Mesothelial cell of epicardium (in vitro differentiated cells): ENCODE results near the gene HES6. TPM values are rescaled to one million over a fixed set of nuclear protein-coding genes. Genes with fewer than 3 reads are reported as not detected.
A peak's percentile ranks its signal among the peaks of the same experiment; 100 is the strongest.

Source experiments
- DNase-seq, 2 experiments: peaks; one replicate each; pipeline ENCODE4 v3.0.0; 2021; ENCODE audit warnings: low spot score in 2 of 2; ENCODE audit not compliant: unreplicated experiment in 2 of 2
- H3K27ac Mint-ChIP-seq: 2 replicates; pipeline ENCODE4 v1.8.0; 2021; ENCODE audit warnings: mixed read lengths
- H3K27me3 Mint-ChIP-seq: 2 replicates; pipeline ENCODE4 v1.8.0; 2021; ENCODE audit warnings: low read depth, mixed read lengths
- H3K36me3 Mint-ChIP-seq: 2 replicates; pipeline ENCODE4 v1.8.0; 2021; ENCODE audit warnings: mixed read lengths
- H3K4me1 Mint-ChIP-seq: 2 replicates; pipeline ENCODE4 v1.8.0; 2021; ENCODE audit warnings: mixed read lengths
- H3K4me3 Mint-ChIP-seq: 2 replicates; pipeline ENCODE4 v1.8.0; 2021; ENCODE audit warnings: mild to moderate bottlenecking, moderate library complexity, mixed read lengths
- H3K9me3 Mint-ChIP-seq: 2 replicates; pipeline ENCODE4 v1.8.0; 2021; ENCODE audit warnings: mixed read lengths
- total RNA-seq: library from RNA; stranded (reverse); gene quantifications from 3 replicates; pipeline ENCODE4 v1.2.1, GENCODE V29; 2021
- TF ChIP-seq, protein P1 (sequence below): fragments of 200-600 bp; sonication (generic); IDR thresholded peaks from one replicate; pipeline ENCODE4 v1.5.0; 2021; ENCODE audit warnings: antibody characterized with exemption; ENCODE audit not compliant: unreplicated experiment

Gene HES6
- total RNA-seq, 1 donor from 2014 or later: 4.2 TPM

- TF ChIP-seq, protein P1, sequence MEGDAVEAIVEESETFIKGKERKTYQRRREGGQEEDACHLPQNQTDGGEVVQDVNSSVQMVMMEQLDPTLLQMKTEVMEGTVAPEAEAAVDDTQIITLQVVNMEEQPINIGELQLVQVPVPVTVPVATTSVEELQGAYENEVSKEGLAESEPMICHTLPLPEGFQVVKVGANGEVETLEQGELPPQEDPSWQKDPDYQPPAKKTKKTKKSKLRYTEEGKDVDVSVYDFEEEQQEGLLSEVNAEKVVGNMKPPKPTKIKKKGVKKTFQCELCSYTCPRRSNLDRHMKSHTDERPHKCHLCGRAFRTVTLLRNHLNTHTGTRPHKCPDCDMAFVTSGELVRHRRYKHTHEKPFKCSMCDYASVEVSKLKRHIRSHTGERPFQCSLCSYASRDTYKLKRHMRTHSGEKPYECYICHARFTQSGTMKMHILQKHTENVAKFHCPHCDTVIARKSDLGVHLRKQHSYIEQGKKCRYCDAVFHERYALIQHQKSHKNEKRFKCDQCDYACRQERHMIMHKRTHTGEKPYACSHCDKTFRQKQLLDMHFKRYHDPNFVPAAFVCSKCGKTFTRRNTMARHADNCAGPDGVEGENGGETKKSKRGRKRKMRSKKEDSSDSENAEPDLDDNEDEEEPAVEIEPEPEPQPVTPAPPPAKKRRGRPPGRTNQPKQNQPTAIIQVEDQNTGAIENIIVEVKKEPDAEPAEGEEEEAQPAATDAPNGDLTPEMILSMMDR: no peak
- H3K4me1 Mint-ChIP-seq: peaks cover 10% of the 10 kb centered on the region
- no peak for DNase-seq
- H3K9me3 Mint-ChIP-seq: no peaks in the 10 kb centered on the region
- no peaks in the 10 kb centered on the region for H3K27me3 Mint-ChIP-seq
- peaks cover 25% of the 10 kb centered on the region for H3K36me3 Mint-ChIP-seq
- no peak overlapping the region for H3K27ac Mint-ChIP-seq
- H3K4me3 Mint-ChIP-seq: no peak overlapping the region
Observed at GRCh38 chr2:238257786-238258700, 18.2 kb upstream of the HES6 start.

- H3K27me3 Mint-ChIP-seq: no peaks in the 10 kb centered on the region
- H3K36me3 Mint-ChIP-seq: peaks cover 25% of the 10 kb centered on the region
- H3K4me1 Mint-ChIP-seq: peaks cover 10% of the 10 kb centered on the region
- H3K27ac Mint-ChIP-seq: no peak overlapping the region
- peak; percentile 52 to 76 for DNase-seq
- TF ChIP-seq, protein P1: peak; percentile 89
- no peak overlapping the region for H3K4me3 Mint-ChIP-seq
- H3K9me3 Mint-ChIP-seq: no peaks in the 10 kb centered on the region
Observed at GRCh38 chr2:238256594-238257104, 16.8 kb upstream of the HES6 start.

- Mint-ChIP-seq H3K36me3 (peaks cover 25% of the 10 kb centered on the region), H3K27ac (no peak overlapping the region), H3K4me1 (peaks cover 8% of the 10 kb centered on the region), H3K4me3 (no peak overlapping the region), H3K27me3 (no peaks in the 10 kb centered on the region), H3K9me3 (no peaks in the 10 kb centered on the region)
- TF ChIP-seq, protein P1: no peak
- DNase-seq: no peak
Observed at GRCh38 chr2:238256111-238256510, 16.3 kb upstream of the HES6 start.

- Mint-ChIP-seq H3K4me1 (peaks cover 3% of the 10 kb centered on the region), H3K9me3 (no peaks in the 10 kb centered on the region), H3K27me3 (no peaks in the 10 kb centered on the region), H3K36me3 (peaks cover 25% of the 10 kb centered on the region), H3K27ac (no peak overlapping the region), H3K4me3 (no peak overlapping the region)
- TF ChIP-seq, protein P1: no peak
- DNase-seq: no peak
Observed at GRCh38 chr2:238255636-238256035, 15.8 kb upstream of the HES6 start.

DNA sequence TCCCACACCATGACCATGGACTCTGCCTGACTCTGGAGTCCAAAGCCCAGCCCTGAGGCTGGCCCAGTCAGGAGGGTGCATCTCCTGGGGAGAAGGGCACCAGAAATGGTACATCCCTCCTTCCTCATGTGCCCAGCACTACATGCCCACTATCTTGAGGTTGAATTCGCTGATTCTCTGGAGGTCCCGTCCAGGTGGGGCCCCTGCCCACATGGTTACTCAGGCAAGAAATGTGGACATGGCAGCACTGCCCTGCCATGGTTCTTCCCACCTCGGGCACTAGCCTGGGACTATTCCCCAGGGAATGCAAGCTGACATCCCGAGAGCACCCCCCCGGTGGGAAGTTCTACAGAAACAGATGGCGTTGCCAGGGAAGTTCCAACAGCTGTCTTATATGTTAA lies 15.3 kb upstream of the HES6 start:
- DNase-seq: no peak
- no peaks in the 10 kb centered on the region for H3K27me3 Mint-ChIP-seq

More for the DNA sequence above, 15.3 kb upstream of the HES6 start:
- TF ChIP-seq, protein P1: no peak
- no peaks in the 10 kb centered on the region for H3K4me1 Mint-ChIP-seq
- peaks cover 22% of the 10 kb centered on the region for H3K36me3 Mint-ChIP-seq
- H3K9me3 Mint-ChIP-seq: no peaks in the 10 kb centered on the region
- no peak overlapping the region for H3K27ac Mint-ChIP-seq
- H3K4me3 Mint-ChIP-seq: no peak overlapping the region
